Liver (tissue), 9 donors: Measurements from ENCODE around the gene LRRC23. TPM values are rescaled to one million over a fixed set of nuclear protein-coding genes. Genes with fewer than 3 reads are reported as not detected.

Experiments
- DNase-seq: peaks from one replicate; pipeline ENCODE4 v3.0.0-alpha.2; 2017; ENCODE audit warnings: low spot score
- H3K27ac ChIP-seq, 2 donors: one replicate each; pipeline ENCODE4 v1.7.0; 2013; ENCODE audit warnings: inconsistent platforms in 2 of 2, low read length in 2 of 2, control low read depth in 1 of 2, low read depth in 1 of 2, mild to moderate bottlenecking in 1 of 2
- H3K27me3 ChIP-seq, 4 donors: one replicate each; pipeline versions ENCODE4 v1.6.1 to v1.7.0; 2013; ENCODE audit warnings: low read length in 3 of 4, inconsistent platforms in 1 of 4, mild to moderate bottlenecking in 1 of 4, moderate library complexity in 1 of 4; ENCODE audit not compliant: control insufficient read depth in 4 of 4, insufficient read depth in 4 of 4
- H3K36me3 ChIP-seq, 4 donors: one replicate each; pipeline versions ENCODE4 v1.6.1 to v1.7.0; 2013; ENCODE audit warnings: low read length in 3 of 4, mild to moderate bottlenecking in 3 of 4, low read depth in 1 of 4, moderate library complexity in 1 of 4; ENCODE audit not compliant: control insufficient read depth in 4 of 4, insufficient read depth in 3 of 4
- H3K4me1 ChIP-seq, 4 donors: one replicate each; pipeline versions ENCODE4 v1.6.1 to v1.7.0; 2013; ENCODE audit warnings: low read length in 3 of 4, mild to moderate bottlenecking in 3 of 4, moderate library complexity in 1 of 4; ENCODE audit not compliant: control insufficient read depth in 4 of 4, insufficient read depth in 4 of 4
- H3K4me3 ChIP-seq, 3 donors: one replicate each; pipeline versions ENCODE4 v1.6.1 to v1.7.0; 2013; ENCODE audit warnings: low read length in 3 of 3, control low read depth in 1 of 3, low read depth in 1 of 3, mild to moderate bottlenecking in 1 of 3
- H3K9ac ChIP-seq, 2 donors: one replicate each; pipeline ENCODE4 v1.7.0; 2013; ENCODE audit warnings: low read length in 2 of 2, mild to moderate bottlenecking in 2 of 2, moderate library complexity in 2 of 2, control low read depth in 1 of 2, low read depth in 1 of 2
- H3K9me3 ChIP-seq, 4 donors: one replicate each; pipeline versions ENCODE4 v1.6.1 to v1.7.0; 2013; ENCODE audit warnings: low read length in 3 of 4; ENCODE audit not compliant: control insufficient read depth in 4 of 4
- EGR1 ChIP-seq, 2 donors: IDR thresholded peaks; 2 replicates each; pipeline ENCODE4 v1.6.1; 2016 to 2018; ENCODE audit warnings: antibody characterized with exemption in 2 of 2, low read depth in 2 of 2
- FOXA1 ChIP-seq: IDR thresholded peaks from 2 replicates; pipeline ENCODE4 v1.6.1; 2016; ENCODE audit warnings: antibody characterized with exemption
- FOXA2 ChIP-seq: IDR thresholded peaks from 2 replicates; pipeline ENCODE4 v1.6.1; 2016; ENCODE audit warnings: antibody characterized with exemption
- GABPA ChIP-seq, 2 donors: IDR thresholded peaks in 1 of 2; conservative IDR thresholded peaks in 1 of 2; 2 replicates each; pipeline ENCODE4 v1.6.1; 2016; ENCODE audit warnings: antibody characterized with exemption in 2 of 2, mild to moderate bottlenecking in 1 of 2, moderate library complexity in 1 of 2
- HNF4A ChIP-seq, 2 donors: conservative IDR thresholded peaks; 2 replicates each; pipeline ENCODE4 v1.6.1; 2016; ENCODE audit warnings: antibody characterized with exemption in 2 of 2, mild to moderate bottlenecking in 2 of 2
- HNF4G ChIP-seq: IDR thresholded peaks from 2 replicates; pipeline ENCODE4 v1.6.1; 2016; ENCODE audit warnings: antibody characterized with exemption
- JUND ChIP-seq, 2 donors: IDR thresholded peaks; 2 replicates each; pipeline ENCODE4 v1.6.1; 2016; ENCODE audit warnings: antibody characterized with exemption in 2 of 2
- NR2F2 ChIP-seq: IDR thresholded peaks from 2 replicates; pipeline ENCODE4 v1.6.1; 2016; ENCODE audit warnings: antibody characterized with exemption
- RAD21 ChIP-seq, 2 donors: IDR thresholded peaks; 2 replicates each; pipeline ENCODE4 v1.6.1; 2016; ENCODE audit warnings: antibody characterized with exemption in 2 of 2, mild to moderate bottlenecking in 2 of 2
- RXRA ChIP-seq, 2 donors: IDR thresholded peaks; 2 replicates each; pipeline ENCODE4 v1.6.1; 2017 to 2018; ENCODE audit warnings: antibody characterized with exemption in 2 of 2, mild to moderate bottlenecking in 1 of 2
- SP1 ChIP-seq: IDR thresholded peaks from 2 replicates; pipeline ENCODE4 v1.6.1; 2018; ENCODE audit warnings: antibody characterized with exemption, mild to moderate bottlenecking
- TAF1 ChIP-seq: conservative IDR thresholded peaks from 2 replicates; pipeline ENCODE4 v1.6.1; 2016; ENCODE audit warnings: antibody characterized with exemption, mild to moderate bottlenecking
- YY1 ChIP-seq: IDR thresholded peaks from 2 replicates; pipeline ENCODE4 v1.6.1; 2016; ENCODE audit warnings: antibody characterized with exemption, mild to moderate bottlenecking
- WGBS: extraction: QIAGEN DNeasy Blood & Tissue Kit; methylation state at CpG from one replicate; pipeline ENCODE4 v1.1.7; 2013; 5-methylcytosine and 5-hydroxymethylcytosine counted together
- polyA plus RNA-seq, 2 donors: library from polyadenylated mRNA; stranded (reverse) in 1 of 2; unstranded in 1 of 2; fragments of 200-250 nt in 1 of 2; fragments of >200 nt in 1 of 2; fragmentation: Nextera tagmentation in 1 of 2; extraction: Ambion mirVana in 1 of 2; gene quantifications; one replicate each; pipeline versions ENCODE4 v1.2.1 to v1.2.3, GENCODE V29; 2013 to 2015
- total RNA-seq, 2 donors: library from RNA; depleted of rRNA; stranded (reverse); fragments of >200 nt; gene quantifications; one replicate each; pipeline ENCODE4 v1.2.3, GENCODE V29; 2014
- TF ChIP-seq, protein P1 (sequence below): IDR thresholded peaks from 2 replicates; pipeline ENCODE4 v1.6.1; 2016; ENCODE audit warnings: antibody characterized with exemption
- TF ChIP-seq, protein P2 (sequence below): IDR thresholded peaks from 2 replicates; pipeline ENCODE4 v1.6.1; 2016; ENCODE audit warnings: antibody characterized with exemption
- TF ChIP-seq, protein P3 (sequence below): IDR thresholded peaks from 2 replicates; pipeline ENCODE4 v1.6.1; 2016; ENCODE audit warnings: antibody characterized with exemption, mild to moderate bottlenecking
- TF ChIP-seq, protein P4 (sequence below): fragments of 150-350 bp; IDR thresholded peaks from 2 replicates; pipeline ENCODE4 v1.5.1; 2017; ENCODE audit warnings: improper control_type of control experiment, low read depth, low read length; ENCODE audit not compliant: missing input control
- TF ChIP-seq, protein P5 (sequence below): IDR thresholded peaks from 2 replicates; pipeline ENCODE4 v1.6.1; 2016; ENCODE audit warnings: antibody characterized with exemption
- donor health status: healthy.
- donor health status: healthy.
- donor health status: healthy.
- donor health status: healthy.
- donor health status: healthy.

LRRC23 gene
- total and polyA plus RNA-seq, 4 donors, result 0.92 to 3.6 (median 2.1) TPM

DNA sequence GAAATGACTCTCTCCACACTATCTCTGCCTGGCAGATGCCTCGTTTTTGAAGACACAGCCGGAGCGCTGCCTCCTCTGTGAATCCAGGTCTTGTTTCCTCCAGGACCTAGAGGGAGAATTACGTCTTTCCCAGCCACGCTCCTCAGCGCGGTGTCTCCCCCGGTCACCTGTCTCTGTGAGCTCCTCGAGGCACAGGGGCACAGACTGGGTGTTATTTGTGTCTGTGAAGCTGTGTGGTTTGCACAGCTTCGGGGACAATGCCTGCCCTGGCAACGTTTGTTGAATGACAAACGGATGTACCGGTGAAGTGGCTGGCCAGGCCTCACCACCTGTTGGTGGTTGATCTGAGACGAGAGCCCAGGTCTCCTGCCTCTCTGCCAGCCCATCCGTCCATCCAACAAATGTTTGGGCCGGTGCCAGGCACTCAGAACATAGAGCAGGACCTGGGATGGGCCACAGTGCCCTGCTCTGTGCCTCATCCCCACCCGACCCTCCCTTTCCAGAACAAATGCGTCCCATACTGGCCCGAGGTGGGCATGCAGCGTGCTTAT, 52.6 kb downstream of the LRRC23 start:
- no peak overlapping the region for H3K4me3 ChIP-seq
- no peak overlapping the region for H3K9ac ChIP-seq
- no peak overlapping the region for H3K27ac ChIP-seq
- H3K4me1 ChIP-seq, result peaks cover 0 to 29% (median 14%) of the 10 kb centered on the region in 4 donors
- TF ChIP-seq GABPA (IDR thresholded peaks at IDR 0.05 in 1 of 2, conservative IDR thresholded peaks at IDR 0.05 in 1 of 2) (no peak), FOXA2 (no peak), SP1 (no peak), YY1 (no peak), RXRA (IDR thresholded peaks at IDR 0.05) (no peak), HNF4G (no peak), TAF1 (no peak), FOXA1 (no peak), JUND (IDR thresholded peaks at IDR 0.05) (no peak), NR2F2 (no peak), RAD21 (IDR thresholded peaks at IDR 0.05) (no peak), HNF4A (conservative IDR thresholded peaks at IDR 0.05) (no peak), EGR1 (IDR thresholded peaks at IDR 0.05; ENCODE audit: low read depth in 2 of 2) (no peak)
- TF ChIP-seq, protein P1, sequence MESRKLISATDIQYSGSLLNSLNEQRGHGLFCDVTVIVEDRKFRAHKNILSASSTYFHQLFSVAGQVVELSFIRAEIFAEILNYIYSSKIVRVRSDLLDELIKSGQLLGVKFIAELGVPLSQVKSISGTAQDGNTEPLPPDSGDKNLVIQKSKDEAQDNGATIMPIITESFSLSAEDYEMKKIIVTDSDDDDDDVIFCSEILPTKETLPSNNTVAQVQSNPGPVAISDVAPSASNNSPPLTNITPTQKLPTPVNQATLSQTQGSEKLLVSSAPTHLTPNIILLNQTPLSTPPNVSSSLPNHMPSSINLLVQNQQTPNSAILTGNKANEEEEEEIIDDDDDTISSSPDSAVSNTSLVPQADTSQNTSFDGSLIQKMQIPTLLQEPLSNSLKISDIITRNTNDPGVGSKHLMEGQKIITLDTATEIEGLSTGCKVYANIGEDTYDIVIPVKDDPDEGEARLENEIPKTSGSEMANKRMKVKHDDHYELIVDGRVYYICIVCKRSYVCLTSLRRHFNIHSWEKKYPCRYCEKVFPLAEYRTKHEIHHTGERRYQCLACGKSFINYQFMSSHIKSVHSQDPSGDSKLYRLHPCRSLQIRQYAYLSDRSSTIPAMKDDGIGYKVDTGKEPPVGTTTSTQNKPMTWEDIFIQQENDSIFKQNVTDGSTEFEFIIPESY, result no peak
- TF ChIP-seq, protein P2, sequence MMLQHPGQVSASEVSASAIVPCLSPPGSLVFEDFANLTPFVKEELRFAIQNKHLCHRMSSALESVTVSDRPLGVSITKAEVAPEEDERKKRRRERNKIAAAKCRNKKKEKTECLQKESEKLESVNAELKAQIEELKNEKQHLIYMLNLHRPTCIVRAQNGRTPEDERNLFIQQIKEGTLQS, result no peak
- TF ChIP-seq, protein P3, sequence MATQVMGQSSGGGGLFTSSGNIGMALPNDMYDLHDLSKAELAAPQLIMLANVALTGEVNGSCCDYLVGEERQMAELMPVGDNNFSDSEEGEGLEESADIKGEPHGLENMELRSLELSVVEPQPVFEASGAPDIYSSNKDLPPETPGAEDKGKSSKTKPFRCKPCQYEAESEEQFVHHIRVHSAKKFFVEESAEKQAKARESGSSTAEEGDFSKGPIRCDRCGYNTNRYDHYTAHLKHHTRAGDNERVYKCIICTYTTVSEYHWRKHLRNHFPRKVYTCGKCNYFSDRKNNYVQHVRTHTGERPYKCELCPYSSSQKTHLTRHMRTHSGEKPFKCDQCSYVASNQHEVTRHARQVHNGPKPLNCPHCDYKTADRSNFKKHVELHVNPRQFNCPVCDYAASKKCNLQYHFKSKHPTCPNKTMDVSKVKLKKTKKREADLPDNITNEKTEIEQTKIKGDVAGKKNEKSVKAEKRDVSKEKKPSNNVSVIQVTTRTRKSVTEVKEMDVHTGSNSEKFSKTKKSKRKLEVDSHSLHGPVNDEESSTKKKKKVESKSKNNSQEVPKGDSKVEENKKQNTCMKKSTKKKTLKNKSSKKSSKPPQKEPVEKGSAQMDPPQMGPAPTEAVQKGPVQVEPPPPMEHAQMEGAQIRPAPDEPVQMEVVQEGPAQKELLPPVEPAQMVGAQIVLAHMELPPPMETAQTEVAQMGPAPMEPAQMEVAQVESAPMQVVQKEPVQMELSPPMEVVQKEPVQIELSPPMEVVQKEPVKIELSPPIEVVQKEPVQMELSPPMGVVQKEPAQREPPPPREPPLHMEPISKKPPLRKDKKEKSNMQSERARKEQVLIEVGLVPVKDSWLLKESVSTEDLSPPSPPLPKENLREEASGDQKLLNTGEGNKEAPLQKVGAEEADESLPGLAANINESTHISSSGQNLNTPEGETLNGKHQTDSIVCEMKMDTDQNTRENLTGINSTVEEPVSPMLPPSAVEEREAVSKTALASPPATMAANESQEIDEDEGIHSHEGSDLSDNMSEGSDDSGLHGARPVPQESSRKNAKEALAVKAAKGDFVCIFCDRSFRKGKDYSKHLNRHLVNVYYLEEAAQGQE, result no peak
- TF ChIP-seq, protein P4, sequence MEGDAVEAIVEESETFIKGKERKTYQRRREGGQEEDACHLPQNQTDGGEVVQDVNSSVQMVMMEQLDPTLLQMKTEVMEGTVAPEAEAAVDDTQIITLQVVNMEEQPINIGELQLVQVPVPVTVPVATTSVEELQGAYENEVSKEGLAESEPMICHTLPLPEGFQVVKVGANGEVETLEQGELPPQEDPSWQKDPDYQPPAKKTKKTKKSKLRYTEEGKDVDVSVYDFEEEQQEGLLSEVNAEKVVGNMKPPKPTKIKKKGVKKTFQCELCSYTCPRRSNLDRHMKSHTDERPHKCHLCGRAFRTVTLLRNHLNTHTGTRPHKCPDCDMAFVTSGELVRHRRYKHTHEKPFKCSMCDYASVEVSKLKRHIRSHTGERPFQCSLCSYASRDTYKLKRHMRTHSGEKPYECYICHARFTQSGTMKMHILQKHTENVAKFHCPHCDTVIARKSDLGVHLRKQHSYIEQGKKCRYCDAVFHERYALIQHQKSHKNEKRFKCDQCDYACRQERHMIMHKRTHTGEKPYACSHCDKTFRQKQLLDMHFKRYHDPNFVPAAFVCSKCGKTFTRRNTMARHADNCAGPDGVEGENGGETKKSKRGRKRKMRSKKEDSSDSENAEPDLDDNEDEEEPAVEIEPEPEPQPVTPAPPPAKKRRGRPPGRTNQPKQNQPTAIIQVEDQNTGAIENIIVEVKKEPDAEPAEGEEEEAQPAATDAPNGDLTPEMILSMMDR, result no peak
- TF ChIP-seq, protein P5, sequence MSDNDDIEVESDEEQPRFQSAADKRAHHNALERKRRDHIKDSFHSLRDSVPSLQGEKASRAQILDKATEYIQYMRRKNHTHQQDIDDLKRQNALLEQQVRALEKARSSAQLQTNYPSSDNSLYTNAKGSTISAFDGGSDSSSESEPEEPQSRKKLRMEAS, result no peak
- 86% methylated on average over 20 of the region's 20 CpGs for WGBS
- DNase-seq, result no peak
- no peaks in the 10 kb centered on the region for H3K9me3 ChIP-seq
- H3K27me3 ChIP-seq, result no peaks in the 10 kb centered on the region
- peaks cover 0 to 3% (median 2%) of the 10 kb centered on the region in 4 donors for H3K36me3 ChIP-seq
